SKM-1 treated with dmso at 0.1 percent for 144 hours (cell line): ENCODE data around the gene ATRAID.
"Not testable (repeated sequence)": the region's sequence is repeated elsewhere in the genome, so short reads cannot be mapped to it uniquely, and the experiment has no call there.

Source experiments
- DNase-seq: peaks from one replicate; lab custom pipeline; 2025; ENCODE audit not compliant: unreplicated experiment; lab: John Stamatoyannopoulos, UW

Gene ATRAID, protein sequence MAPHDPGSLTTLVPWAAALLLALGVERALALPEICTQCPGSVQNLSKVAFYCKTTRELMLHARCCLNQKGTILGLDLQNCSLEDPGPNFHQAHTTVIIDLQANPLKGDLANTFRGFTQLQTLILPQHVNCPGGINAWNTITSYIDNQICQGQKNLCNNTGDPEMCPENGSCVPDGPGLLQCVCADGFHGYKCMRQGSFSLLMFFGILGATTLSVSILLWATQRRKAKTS

DNA sequence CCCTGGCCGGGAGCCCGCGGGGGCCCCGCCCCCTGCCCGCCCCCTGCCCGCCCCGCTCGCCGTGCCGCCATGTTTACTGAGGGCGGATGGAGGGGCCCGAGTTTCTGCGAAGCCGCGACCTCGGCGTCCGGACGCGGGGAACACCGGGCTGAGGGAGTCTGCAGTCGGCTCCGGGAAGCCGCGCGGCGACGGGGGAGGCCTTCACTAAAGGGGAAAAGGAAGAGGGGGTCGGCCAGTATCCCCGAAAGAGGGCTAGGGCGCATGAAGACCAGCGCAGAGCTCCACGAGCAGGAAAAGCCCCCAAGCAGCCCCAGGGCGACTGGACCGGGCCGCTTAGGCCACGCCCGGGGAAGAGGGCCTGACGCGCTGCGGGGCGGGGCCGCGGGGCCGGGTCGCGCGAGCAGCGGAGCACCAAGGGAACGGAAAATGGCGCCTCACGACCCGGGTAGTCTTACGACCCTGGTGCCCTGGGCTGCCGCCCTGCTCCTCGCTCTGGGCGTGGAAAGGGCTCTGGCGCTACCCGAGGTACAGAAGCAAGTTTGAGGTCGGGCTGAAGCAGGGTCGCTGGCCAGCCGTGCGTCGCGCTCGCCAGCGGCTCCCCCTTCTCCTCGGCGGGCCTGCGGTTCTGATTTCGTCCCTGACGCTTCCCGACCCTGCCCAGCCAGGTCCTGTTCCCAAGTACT is at the start of gene ATRAID, which contains the start of gene SLC5A6:
ATRAID (plus strand) TSS at position 99 of the 683 bp plus-strand sequence; CDS start at position 427, 328 bp downstream.
SLC5A6 (minus strand) TSS at position 326 of the 683 bp plus-strand sequence. CDS start 4,618 bp downstream, outside the sequence.
- peak; percentile 77 for DNase-seq

- no peak for DNase-seq
Observed at GRCh38 chr2:27162151-27163121, 49.4 kb upstream of the ATRAID start.

- DNase-seq: no peak
Observed at GRCh38 chr2:27164960-27165763, 46.7 kb upstream of the ATRAID start.

DNA sequence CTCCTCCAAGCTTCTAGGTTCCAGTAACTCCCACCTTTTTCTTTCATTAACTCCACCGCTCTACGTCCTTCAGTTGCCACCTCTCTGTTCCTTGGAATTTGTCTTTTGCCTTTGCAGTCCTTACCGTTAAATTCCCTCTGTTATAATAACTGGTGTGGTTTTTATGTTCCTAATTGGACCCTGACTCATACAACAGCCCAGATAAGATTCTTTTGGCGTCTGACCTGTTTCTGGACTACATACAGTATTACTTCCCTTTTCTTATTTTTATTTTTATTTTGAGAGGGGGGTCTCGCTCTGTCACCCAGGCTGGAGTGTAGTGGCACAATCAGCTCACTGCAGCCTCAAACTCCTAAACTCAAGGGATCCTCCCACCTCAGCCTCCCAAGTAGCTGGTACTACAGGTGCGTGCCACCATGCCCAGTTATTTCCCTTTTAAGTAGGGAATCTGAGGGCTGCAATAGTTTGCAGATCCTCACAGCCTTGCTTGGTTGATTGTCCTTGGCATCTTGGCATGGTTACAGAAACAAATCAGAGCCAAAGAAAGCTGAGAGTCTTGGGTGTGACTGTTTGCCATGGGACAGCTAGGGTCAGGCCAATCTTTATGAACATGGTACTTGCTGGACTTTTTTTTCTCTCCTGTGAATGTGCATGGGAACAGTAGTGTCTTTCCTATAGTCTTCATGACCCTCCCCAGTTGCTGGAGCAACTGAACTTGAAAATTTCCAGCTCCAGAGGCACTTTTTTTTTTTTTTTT is 41.1 kb upstream of the ATRAID start:
- no peak for DNase-seq

DNA sequence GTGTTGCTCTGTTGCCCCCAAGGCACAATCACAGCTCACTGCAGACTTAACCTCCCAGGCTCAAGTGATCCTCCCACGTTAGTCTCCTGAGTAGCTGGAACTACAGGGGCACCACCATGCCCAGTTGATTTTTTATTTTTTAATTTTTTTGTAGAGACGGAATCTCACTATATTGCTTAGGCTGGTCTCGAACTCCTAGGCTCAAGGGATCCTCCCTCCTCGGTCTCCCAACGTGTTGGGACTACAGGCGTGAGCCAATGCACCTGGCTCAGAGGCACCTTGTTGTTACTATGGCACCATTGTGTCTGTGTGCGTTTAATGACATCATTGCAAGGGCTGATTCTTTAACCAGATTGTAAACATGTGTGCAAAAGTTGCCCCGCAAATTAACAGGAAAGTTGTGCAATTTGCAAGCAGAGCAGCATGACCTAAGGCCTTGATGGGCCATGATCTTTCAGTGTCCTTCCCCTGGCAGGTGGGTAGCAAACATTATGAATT is 40.4 kb upstream of the ATRAID start:
- no peak for DNase-seq

DNA sequence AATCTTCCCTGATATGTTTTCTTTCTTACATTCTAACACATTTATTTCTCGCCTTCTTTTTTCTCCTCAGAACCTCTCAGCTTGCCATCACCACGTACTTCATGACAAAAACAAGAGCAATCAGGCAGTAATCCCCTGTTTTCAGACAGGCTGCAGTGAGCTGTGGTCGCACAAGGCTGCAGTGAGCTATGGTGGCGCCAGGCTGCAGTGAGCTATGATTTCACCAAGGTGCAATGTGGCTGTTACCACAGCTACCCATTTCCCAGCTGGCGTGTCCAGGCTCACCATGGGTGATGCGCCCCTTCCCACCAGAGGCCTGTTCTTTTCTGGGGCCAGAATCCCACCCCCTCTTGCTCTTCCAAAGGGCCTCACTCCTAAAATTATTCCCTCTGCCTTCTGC is 37.2 kb upstream of the ATRAID start:
- no peak for DNase-seq

DNA sequence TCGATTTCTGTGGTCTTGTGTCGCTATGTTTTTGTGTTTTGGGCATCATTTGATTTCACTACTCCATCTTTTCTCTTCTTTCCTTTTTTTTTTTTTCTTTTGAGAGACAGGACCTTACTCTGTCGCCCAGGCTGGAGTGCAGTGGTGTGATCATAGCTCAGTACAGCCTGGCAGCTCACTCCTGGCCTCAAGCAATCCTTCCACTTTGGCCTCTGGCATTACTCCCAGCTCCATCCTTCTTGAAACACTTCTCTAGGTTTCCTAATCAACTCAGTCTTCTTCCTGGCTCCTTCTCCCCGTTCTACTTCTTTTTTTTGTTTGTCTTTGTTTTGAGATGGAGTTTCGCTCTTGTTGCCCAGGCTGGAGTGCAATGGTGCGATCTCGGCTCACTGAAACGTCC is 36.5 kb upstream of the ATRAID start:
- no peak for DNase-seq

DNA sequence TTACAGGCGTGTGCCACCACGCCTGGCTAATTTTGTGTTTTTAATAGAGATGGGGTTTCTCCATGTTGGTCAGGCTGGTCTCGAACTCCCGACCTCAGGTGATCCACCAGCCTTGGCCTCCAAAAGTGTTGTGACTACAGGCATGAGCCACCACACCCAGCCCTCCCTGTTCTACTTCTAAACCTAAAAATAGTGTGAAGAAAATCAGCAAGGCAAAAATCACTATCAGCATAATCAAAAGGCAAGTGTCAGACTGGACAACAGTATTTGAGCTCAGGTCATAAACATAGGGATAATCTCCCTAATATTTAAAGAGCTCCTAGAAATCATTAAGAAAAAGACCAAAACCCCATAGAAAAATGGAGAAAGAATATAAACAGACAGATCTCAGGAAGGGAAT is 36.1 kb upstream of the ATRAID start:
- not testable (repeated sequence) for DNase-seq

GRCh38 chr2:27177441-27178351 is 34.1 kb upstream of the ATRAID start:
- no peak for DNase-seq

DNA sequence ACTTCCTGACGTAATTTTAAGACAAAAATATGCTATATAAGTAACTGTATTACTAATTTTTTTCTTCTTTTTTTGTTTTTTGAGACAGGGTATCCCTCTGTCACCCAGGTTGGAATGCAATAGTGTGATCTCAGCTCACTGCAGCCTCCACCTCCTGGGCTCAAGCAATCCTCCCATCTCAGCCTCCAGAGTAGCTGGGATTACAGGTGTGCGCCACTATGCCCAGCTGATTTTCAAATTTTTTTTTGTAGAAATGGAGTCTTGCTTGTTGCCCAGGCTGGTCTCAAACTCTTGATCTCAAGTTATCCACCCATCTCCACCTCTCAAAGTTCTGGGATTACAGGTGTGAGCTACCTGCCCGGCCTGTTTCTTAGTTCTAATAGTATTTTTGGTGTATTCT is 33.4 kb upstream of the ATRAID start:
- DNase-seq: no peak

DNA sequence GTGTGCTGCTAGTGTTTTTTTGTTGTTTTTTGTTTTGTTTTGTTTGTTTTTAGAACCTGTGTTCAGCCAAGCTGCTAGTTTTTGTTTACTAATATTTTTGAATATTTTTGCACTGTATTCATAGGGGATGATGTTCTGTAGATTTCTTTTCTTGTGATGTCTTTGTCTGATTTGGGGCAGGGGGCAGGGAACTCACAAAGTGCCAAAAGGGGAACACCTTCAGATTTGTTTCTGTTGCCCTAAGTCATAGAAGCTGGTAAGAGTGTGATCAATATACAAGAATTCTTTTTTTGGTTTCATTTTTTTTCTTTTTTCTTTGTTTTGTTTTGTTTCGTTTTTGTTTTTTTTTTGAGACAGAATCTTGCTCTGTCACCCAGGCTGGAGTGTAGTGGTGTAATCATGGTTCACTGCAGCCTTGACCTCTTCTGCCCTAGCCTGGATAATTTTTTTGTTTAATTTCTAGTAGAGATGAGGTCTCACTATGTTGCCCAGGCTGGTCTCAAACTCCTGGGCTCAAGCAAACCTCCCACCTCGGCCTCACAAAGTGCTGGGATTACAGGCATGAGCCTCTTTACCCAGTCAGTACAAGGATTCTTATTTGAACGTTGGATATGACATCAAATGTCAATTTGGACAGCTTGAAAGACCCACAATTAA is 32.4 kb upstream of the ATRAID start:
- no peak for DNase-seq

DNA sequence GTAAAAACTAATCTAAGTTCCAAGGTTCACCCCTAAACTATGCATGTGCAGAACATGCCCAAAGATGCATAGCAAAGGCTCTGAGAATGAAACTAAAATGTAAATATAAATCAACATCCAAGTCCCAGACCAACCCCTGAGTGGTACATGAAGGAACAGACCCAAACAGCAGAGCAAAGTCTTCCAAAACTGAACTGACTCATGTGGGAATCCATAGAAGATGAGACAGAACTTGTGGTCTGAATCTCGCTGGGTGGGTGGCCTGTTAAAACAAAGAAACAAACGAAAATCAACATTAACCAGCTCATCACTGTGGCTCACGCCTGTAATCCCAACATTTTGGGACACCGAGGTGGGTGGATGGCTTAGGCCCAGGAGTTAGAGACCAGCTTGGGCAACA is 29.5 kb upstream of the ATRAID start:
- no peak for DNase-seq

DNA sequence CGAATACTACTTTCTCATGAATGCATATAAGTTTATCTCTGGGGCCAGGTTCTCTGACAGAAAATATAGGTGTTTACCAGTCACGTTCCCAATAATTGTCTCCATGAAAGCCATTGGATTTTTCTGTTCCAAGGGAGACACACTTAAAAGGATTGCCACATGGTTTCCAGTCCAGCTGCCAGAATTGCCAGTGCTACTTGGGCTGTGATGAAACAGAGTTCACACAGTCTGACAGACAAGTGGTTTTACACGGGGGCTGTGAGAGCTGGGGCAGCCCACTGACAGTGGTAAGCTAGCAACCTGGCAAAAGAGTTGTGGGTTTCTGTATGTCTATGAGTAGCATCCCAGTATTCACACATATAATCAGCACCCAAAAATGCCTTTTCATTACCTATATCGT is 27.7 kb upstream of the ATRAID start:
- no peak for DNase-seq

- DNase-seq: peak; percentile 83
Observed at GRCh38 chr2:27185331-27186026, 26.4 kb upstream of the ATRAID start.

DNA sequence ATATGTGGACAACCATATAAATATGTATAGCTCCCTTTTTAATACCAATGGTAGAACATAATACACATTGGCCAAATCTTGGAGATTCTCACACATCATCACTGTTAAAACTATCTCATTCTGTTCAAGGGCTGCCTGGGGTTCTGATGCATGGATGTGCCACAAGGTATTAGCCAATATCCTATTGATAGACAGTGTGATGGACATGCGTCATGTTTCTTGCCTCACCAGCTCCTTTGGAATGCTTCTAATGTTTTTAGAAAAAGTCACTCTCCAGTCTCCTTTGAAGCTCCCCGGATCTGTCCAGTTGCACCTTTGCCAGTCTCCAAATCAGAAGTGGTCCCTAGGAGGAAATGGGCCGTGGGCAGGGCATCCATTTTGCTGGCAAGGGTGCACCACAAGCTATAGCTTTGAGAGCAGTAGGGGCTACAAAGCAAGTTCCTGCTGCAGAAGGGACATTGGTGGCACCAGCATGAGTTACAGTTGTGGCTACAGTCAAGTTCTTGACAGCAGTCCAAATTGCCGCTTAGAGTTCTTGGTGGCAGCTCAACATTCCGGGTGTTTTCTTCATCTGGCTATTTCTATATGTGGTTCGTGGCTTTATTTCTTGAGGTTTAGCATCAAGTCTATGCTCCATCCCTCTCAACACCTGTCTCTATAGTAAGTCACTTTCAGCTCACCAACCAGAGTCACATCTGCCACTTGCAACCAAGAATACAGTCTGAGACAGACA is 25.1 kb upstream of the ATRAID start:
- no peak for DNase-seq

DNA sequence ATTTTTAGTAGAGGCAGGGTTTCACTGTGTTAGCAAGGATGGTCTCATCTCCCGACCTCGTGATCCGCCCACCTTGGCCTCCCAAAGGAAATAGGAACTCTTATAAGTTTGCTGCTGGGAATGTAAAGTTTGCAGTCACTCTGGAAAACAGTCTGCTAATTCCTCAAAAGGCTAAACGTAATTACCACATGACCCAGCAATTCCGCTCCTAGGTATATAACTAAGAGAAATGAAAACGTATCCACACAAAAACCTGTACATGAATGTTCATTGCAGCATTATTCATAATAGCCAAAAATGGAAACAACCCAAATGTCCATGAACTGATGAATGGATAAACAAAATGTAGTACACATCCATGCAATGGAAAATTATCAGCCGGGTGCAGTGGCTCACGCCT is 21.9 kb upstream of the ATRAID start:
- DNase-seq: no peak
